Tibial nerve (tissue), 4 donors: ENCODE data around the gene SPATS2L.

Source experiments
- EP300 ChIP-seq, 2 donors: sonication (generic); formaldehyde crosslinking; IDR thresholded peaks; one replicate each; pipeline ENCODE4 v1.6.1; 2017; ENCODE audit warnings: antibody characterized with exemption in 2 of 2, mild to moderate bottlenecking in 1 of 2
- POLR2A ChIP-seq, 2 donors: fragments of 450-650 bp; IDR thresholded peaks; one replicate each; pipeline ENCODE4 v1.6.1; 2017; ENCODE audit warnings: antibody characterized with exemption in 2 of 2, mild to moderate bottlenecking in 2 of 2, moderate library complexity in 2 of 2
- TF ChIP-seq, protein P1 (sequence below), 5 experiments: fragments of 200-600 bp in 3 of 5; fragments of 450-650 bp in 2 of 5; sonication (generic) in 3 of 5; IDR thresholded peaks; one replicate each; pipeline ENCODE4 v1.5.1; 2016 to 2019; ENCODE audit warnings: antibody characterized with exemption in 5 of 5, mild to moderate bottlenecking in 3 of 5, moderate library complexity in 2 of 5

DNA sequence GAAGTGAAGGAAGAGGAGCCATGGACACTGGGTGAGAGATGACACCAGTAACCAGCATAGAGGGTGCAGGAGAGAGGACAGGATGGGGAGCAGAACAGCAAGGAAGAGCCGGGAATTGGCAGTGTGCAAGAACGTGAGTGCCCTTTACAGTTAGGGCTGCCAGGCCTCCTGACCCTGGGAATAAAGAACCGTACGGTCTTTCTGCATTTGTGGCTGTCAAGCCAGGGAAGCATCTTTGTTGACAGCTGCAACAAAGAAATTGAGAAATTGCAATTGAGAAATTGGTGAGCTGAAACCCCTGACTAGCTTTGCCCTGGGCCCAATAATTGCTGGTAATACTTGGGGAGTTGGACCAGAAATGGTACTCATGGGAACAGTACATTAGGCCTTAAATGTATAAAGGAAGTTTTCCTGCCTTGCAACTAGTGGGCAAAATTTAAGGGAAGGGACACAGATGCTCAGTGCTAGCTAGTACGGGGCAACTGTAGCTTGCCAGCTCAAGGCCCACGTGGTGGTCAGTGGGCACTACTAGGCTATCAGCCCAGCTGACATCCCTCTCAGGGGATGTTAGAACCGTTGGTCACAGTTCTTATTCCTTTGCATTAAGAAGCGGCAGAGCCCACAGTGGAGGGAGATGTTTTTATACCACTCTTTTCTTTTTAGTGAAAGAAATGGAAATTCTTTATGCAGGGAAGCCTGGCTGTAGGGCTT, 146.8 kb downstream of the SPATS2L start:
- TF ChIP-seq, protein P1, sequence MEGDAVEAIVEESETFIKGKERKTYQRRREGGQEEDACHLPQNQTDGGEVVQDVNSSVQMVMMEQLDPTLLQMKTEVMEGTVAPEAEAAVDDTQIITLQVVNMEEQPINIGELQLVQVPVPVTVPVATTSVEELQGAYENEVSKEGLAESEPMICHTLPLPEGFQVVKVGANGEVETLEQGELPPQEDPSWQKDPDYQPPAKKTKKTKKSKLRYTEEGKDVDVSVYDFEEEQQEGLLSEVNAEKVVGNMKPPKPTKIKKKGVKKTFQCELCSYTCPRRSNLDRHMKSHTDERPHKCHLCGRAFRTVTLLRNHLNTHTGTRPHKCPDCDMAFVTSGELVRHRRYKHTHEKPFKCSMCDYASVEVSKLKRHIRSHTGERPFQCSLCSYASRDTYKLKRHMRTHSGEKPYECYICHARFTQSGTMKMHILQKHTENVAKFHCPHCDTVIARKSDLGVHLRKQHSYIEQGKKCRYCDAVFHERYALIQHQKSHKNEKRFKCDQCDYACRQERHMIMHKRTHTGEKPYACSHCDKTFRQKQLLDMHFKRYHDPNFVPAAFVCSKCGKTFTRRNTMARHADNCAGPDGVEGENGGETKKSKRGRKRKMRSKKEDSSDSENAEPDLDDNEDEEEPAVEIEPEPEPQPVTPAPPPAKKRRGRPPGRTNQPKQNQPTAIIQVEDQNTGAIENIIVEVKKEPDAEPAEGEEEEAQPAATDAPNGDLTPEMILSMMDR (IDR thresholded peaks at IDR 0.05) = no peak
- TF ChIP-seq EP300 (IDR thresholded peaks at IDR 0.05) (no peak), POLR2A (IDR thresholded peaks at IDR 0.05) (no peak)
